Hematopoietic multipotent progenitor cell treated with erythropoietin and hydrocortisone succinate and interleukin-3 and kit ligand, for 8 days (in vitro differentiated cells): ENCODE results near the gene RPS6KB2.
"Not testable (repeated sequence)": the region's sequence is repeated elsewhere in the genome, so short reads cannot be mapped to it uniquely, and the experiment has no call there.

Experiments
- DNase-seq: peaks from one replicate; pipeline ENCODE4 v3.0.0-alpha.2; 2015

RPS6KB2 gene

GRCh38 chr11:67468759-67469507, 40.6 kb downstream of the RPS6KB2 start, which contains the start of gene TMEM134:
TSS of gene TMEM134 (minus strand) at chr11:67469251. CDS start at chr11:67469192, 59 bp downstream.
- peak; percentile 91 for DNase-seq

- no peak for DNase-seq
These were observed 41.2 kb downstream of the RPS6KB2 start for GRCh38 chr11:67469508-67469811.

- DNase-seq, result no peak
These were observed 42.2 kb downstream of the RPS6KB2 start for GRCh38 chr11:67470337-67471002.

GRCh38 chr11:67472882-67473281, 44.6 kb downstream of the RPS6KB2 start:
- no peak for DNase-seq

GRCh38 chr11:67476692-67477091, 48.4 kb downstream of the RPS6KB2 start:
- peak; percentile 28 for DNase-seq

- not testable (repeated sequence) for DNase-seq
These were observed 49.2 kb downstream of the RPS6KB2 start for GRCh38 chr11:67477344-67478050.

GRCh38 chr11:67482275-67482826, 54.1 kb downstream of the RPS6KB2 start:
- no peak for DNase-seq

- DNase-seq, result peak; percentile 99
These were observed 54.8 kb downstream of the RPS6KB2 start, which contains the start of gene AIP for GRCh38 chr11:67482827-67483798. TSS of gene AIP (plus strand) at chr11:67483026. CDS start at chr11:67483159, 133 bp downstream.

- DNase-seq, result peak; percentile 25
These were observed 55.8 kb downstream of the RPS6KB2 start for GRCh38 chr11:67483831-67484665.

- peak; percentile 41 for DNase-seq
These were observed 56.6 kb downstream of the RPS6KB2 start for GRCh38 chr11:67484847-67485311.
